ENCODE measurements around the gene ANO3. TPM values are rescaled to one million over a fixed set of nuclear protein-coding genes. Genes with fewer than 3 reads are reported as not detected.

The ANO3 gene
- total RNA-seq, 1 experiment from 2014 or later = not detected

DNA sequence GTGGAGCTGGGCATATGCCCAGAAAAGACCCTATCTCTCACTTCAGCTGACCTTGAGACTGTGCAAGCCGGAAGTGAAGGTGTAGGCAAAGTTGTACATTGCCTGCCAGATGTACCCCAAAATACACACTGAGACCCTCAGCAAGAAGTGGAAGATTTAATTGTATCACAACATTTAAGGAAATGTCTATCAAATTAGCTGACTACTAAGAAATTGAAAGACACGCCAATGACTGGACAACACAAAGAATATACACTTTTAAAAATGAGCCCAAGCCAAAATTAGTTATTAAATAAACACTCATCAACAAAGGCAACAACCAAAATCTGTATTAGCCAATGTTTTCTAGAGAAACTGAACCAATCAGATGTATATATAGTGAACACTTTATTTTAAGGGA lies 7.7 kb upstream of the ANO3 start:
- Histone ChIP-seq H3F3A (ENCODE audit: low read length, unreplicated experiment) (no peaks in the 10 kb centered on the region), H3K9me2 (replicated peaks; ENCODE audit: low read length) (no peaks in the 10 kb centered on the region), H4K20me1 (ENCODE audit: low read length) (no peaks in the 10 kb centered on the region), H3K9me3 (ENCODE audit: low read length) (no peaks in the 10 kb centered on the region), H3K36me3 (ENCODE audit: low read depth, low read length) (no peaks in the 10 kb centered on the region), H3K27ac (ENCODE audit: low read length) (no peak overlapping the region), H3K4me1 (ENCODE audit: insufficient read depth, low read length) (no peaks in the 10 kb centered on the region), H3K27me3 (ENCODE audit: low read length) (peaks cover 1% of the 10 kb centered on the region; the same call in 1 of the 2 replicates), H2AFZ (ENCODE audit: low read length) (no peak overlapping the region), H3K79me2 (ENCODE audit: low read length) (no peaks in the 10 kb centered on the region), H3K9ac (ENCODE audit: low read length) (no peak overlapping the region), H3K4me2 (ENCODE audit: low read length) (no peak overlapping the region), H3K4me3 (ENCODE audit: low read length) (no peak overlapping the region)
- DNase-seq (no peak), ATAC-seq (no peak)
- TF ChIP-seq EZH2 (IDR thresholded peaks at IDR 0.05; ENCODE audit: low read length, unreplicated experiment) = no peak
- no peak for TF ChIP-seq EZH2phosphoT487 (IDR thresholded peaks at IDR 0.05; ENCODE audit: borderline replicate concordance, low read length)
- TF ChIP-seq, protein P1, sequence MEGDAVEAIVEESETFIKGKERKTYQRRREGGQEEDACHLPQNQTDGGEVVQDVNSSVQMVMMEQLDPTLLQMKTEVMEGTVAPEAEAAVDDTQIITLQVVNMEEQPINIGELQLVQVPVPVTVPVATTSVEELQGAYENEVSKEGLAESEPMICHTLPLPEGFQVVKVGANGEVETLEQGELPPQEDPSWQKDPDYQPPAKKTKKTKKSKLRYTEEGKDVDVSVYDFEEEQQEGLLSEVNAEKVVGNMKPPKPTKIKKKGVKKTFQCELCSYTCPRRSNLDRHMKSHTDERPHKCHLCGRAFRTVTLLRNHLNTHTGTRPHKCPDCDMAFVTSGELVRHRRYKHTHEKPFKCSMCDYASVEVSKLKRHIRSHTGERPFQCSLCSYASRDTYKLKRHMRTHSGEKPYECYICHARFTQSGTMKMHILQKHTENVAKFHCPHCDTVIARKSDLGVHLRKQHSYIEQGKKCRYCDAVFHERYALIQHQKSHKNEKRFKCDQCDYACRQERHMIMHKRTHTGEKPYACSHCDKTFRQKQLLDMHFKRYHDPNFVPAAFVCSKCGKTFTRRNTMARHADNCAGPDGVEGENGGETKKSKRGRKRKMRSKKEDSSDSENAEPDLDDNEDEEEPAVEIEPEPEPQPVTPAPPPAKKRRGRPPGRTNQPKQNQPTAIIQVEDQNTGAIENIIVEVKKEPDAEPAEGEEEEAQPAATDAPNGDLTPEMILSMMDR (conservative IDR thresholded peaks at IDR 0.05; ENCODE audit: low read depth, low read length) = no peak
- intact Hi-C loops (cut with micrococcal nuclease) = no loop called here
- ChIA-PET CTCF (interaction anchor here (0.7 kb wide), 1 partner anchor 1173 kb away, joined by 4 read pairs; no protein-coding TSS in a partner anchor), POLR2A (ENCODE audit: unreplicated experiment) (no interaction called here)
- no TSS peak for BruUV-seq (replicated peaks)

DNA sequence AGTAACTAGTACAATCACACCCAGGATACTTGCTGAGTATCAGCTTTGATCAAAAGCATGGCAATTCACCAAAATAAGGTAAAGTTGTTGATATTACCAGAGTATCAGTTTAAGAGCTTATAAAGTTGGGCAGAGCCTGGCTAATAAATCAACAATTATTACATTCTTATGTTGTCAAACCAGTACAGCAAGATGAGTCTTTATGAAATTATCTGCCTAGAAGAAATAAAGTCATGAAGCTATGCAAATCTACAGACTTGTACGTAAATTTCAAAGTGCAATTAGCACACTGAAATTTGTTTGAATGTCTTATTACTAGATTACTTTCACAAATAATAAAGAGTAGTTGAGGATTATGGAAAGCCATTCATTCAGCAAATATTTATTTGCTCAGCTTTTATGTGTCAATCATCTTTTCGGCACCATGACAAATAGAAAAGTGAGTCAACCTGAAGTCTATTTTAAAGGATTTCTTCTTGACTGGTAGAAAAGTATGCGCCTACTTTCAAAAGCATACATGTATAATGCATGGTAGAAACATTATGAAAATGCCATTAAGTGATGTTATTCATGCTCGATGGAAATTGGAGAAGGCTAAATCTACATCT lies 5.0 kb upstream of the ANO3 start:
- no TSS peak for BruUV-seq (replicated peaks)
- ChIA-PET POLR2A (ENCODE audit: unreplicated experiment) (no interaction called here), CTCF (no interaction called here)
- TF ChIP-seq EZH2 (IDR thresholded peaks at IDR 0.05; ENCODE audit: low read length, unreplicated experiment) = no peak
- TF ChIP-seq, protein P1 (conservative IDR thresholded peaks at IDR 0.05; ENCODE audit: low read depth, low read length) = no peak
- H2AFZ ChIP-seq (ENCODE audit: low read length) = no peak overlapping the region
- ATAC-seq (no peak), DNase-seq (peak; percentile 32)
- H3K27me3 ChIP-seq (ENCODE audit: low read length) = peaks cover 23% of the 10 kb centered on the region
- no peaks in the 10 kb centered on the region for H3K4me1 ChIP-seq (ENCODE audit: insufficient read depth, low read length)
- no peak overlapping the region for H3K4me2 ChIP-seq (ENCODE audit: low read length)
- intact Hi-C loops (cut with micrococcal nuclease) = no loop called here
- no peaks in the 10 kb centered on the region for H3K79me2 ChIP-seq (ENCODE audit: low read length)
- H3K9ac ChIP-seq (ENCODE audit: low read length) = no peak overlapping the region
- no peak overlapping the region for H3K4me3 ChIP-seq (ENCODE audit: low read length)
- no peaks in the 10 kb centered on the region for H4K20me1 ChIP-seq (ENCODE audit: low read length)
- no peaks in the 10 kb centered on the region for H3K9me3 ChIP-seq (ENCODE audit: low read length)
- H3F3A ChIP-seq (ENCODE audit: low read length, unreplicated experiment) = no peaks in the 10 kb centered on the region
- no peaks in the 10 kb centered on the region for H3K36me3 ChIP-seq (ENCODE audit: low read depth, low read length)
- no peaks in the 10 kb centered on the region for H3K9me2 ChIP-seq (replicated peaks; ENCODE audit: low read length)
- no peak overlapping the region for H3K27ac ChIP-seq (ENCODE audit: low read length)

DNA sequence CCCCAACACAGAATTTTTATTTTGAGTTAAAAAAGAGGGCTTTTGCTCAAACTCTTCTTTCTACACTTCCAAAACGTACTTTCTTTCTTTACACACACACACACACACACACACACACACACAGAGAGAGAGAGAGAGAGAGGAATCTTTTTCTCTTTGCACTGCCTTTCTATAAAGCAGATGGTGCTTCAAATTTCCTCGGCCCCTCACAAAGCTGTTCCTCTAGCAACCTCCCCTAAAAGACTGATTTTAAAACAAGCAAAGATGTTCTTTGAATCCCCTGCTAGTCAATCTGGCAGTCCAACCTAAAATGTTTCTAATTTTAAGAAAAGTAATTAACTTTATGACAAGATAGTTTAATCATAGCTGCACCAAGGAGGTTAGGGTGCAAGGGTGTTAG lies 2.7 kb upstream of the ANO3 start:
- H3K27ac ChIP-seq (ENCODE audit: low read length) = no peak overlapping the region
- POLR2A ChIA-PET (ENCODE audit: unreplicated experiment) = no interaction called here
- no peaks in the 10 kb centered on the region for H3F3A ChIP-seq (ENCODE audit: low read length, unreplicated experiment)
- no peaks in the 10 kb centered on the region for H3K36me3 ChIP-seq (ENCODE audit: low read depth, low read length)
- no peak for ATAC-seq
- intact Hi-C loops (cut with micrococcal nuclease) = no loop called here
- H3K27me3 ChIP-seq (ENCODE audit: low read length) = peaks cover 43% of the 10 kb centered on the region
- TF ChIP-seq, protein P1 (conservative IDR thresholded peaks at IDR 0.05; ENCODE audit: low read depth, low read length) = no peak
- TF ChIP-seq EZH2phosphoT487 (IDR thresholded peaks at IDR 0.05; ENCODE audit: borderline replicate concordance, low read length) (no peak), EZH2 (IDR thresholded peaks at IDR 0.05; ENCODE audit: low read length, unreplicated experiment) (no peak)
- H4K20me1 ChIP-seq (ENCODE audit: low read length) = no peaks in the 10 kb centered on the region
- BruUV-seq (replicated peaks) = no TSS peak
- no peaks in the 10 kb centered on the region for H3K9me3 ChIP-seq (ENCODE audit: low read length)
- no peak for DNase-seq
- no peak overlapping the region for H3K9ac ChIP-seq (ENCODE audit: low read length)
- no peaks in the 10 kb centered on the region for H3K9me2 ChIP-seq (replicated peaks; ENCODE audit: low read length)
- H3K4me1 ChIP-seq (ENCODE audit: insufficient read depth, low read length) = no peaks in the 10 kb centered on the region
- H3K79me2 ChIP-seq (ENCODE audit: low read length) = no peaks in the 10 kb centered on the region
- CTCF ChIA-PET = no interaction called here
- H2AFZ ChIP-seq (ENCODE audit: low read length) = no peak overlapping the region
- H3K4me2 ChIP-seq (ENCODE audit: low read length) = no peak overlapping the region
- H3K4me3 ChIP-seq (ENCODE audit: low read length) = no peak overlapping the region

All from PC-3 (cell line).